PFSK-1 (cell line): ENCODE measurements around the gene PGR.

Source experiments
- FOXP2 ChIP-seq: optimal IDR thresholded peaks from 2 replicates; pipeline ENCODE3; 2011; ENCODE audit warnings: borderline replicate concordance, control low read depth, inconsistent platforms; ENCODE audit not compliant: insufficient read depth; ENCODE audit errors: extremely low read length, extremely low read depth
- TF ChIP-seq, protein P1 (sequence below), 2 experiments: IDR thresholded peaks; 2 replicates each; pipeline versions ENCODE4 v1.6.1 to v1.8.0; 2011 to 2012; ENCODE audit warnings: low read depth in 2 of 2, low read length in 2 of 2, control low read depth in 1 of 2, inconsistent platforms in 1 of 2, mild to moderate bottlenecking in 1 of 2, moderate library complexity in 1 of 2; ENCODE audit not compliant: insufficient read depth in 1 of 2

DNA sequence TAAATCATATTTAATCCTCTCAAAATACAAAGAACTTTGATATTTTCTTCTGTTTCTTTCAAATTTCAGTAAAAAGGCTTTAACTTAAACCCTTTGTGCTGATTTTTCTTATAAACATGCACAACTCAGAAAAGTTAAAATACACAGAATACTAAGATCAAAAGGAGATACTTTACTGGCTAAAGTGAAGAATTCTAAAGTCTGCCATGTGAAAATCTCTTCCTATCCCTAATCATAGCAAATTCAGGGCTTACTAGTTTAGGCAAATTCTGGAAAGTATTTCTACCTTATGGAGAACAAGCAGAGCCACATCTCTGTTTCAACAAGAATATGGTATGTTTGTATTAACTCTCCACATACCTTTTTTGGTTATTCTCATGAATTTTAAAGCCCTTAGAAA lies 96.6 kb downstream of the PGR start:
- TF ChIP-seq, protein P1, sequence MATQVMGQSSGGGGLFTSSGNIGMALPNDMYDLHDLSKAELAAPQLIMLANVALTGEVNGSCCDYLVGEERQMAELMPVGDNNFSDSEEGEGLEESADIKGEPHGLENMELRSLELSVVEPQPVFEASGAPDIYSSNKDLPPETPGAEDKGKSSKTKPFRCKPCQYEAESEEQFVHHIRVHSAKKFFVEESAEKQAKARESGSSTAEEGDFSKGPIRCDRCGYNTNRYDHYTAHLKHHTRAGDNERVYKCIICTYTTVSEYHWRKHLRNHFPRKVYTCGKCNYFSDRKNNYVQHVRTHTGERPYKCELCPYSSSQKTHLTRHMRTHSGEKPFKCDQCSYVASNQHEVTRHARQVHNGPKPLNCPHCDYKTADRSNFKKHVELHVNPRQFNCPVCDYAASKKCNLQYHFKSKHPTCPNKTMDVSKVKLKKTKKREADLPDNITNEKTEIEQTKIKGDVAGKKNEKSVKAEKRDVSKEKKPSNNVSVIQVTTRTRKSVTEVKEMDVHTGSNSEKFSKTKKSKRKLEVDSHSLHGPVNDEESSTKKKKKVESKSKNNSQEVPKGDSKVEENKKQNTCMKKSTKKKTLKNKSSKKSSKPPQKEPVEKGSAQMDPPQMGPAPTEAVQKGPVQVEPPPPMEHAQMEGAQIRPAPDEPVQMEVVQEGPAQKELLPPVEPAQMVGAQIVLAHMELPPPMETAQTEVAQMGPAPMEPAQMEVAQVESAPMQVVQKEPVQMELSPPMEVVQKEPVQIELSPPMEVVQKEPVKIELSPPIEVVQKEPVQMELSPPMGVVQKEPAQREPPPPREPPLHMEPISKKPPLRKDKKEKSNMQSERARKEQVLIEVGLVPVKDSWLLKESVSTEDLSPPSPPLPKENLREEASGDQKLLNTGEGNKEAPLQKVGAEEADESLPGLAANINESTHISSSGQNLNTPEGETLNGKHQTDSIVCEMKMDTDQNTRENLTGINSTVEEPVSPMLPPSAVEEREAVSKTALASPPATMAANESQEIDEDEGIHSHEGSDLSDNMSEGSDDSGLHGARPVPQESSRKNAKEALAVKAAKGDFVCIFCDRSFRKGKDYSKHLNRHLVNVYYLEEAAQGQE (IDR thresholded peaks at IDR 0.05; ENCODE audit: insufficient read depth in 1 of 2, low read depth in 2 of 2, low read length in 2 of 2), result no peak
- TF ChIP-seq FOXP2, result no peak
